ENCODE data around the gene DNAJB7. TPM values are rescaled to one million over a fixed set of nuclear protein-coding genes. Genes with fewer than 3 reads are reported as not detected.

DNAJB7 gene
- total RNA-seq, 1 experiment from 2014 or later, result not detected

GRCh38 chr22:40876907-40877306 is 15.0 kb upstream of the DNAJB7 start:
- Histone ChIP-seq H4K91ac (ENCODE audit: insufficient read length, low read depth, low read length) (no peak overlapping the region), H3K18ac (ENCODE audit: insufficient read length, low read depth, low read length) (no peak overlapping the region), H2AFZ (ENCODE audit: low read length) (no peak overlapping the region), H2BK120ac (ENCODE audit: low read depth, low read length, poor library complexity, severe bottlenecking) (no peak overlapping the region), H3K79me2 (ENCODE audit: insufficient read depth, low read length) (no peaks in the 10 kb centered on the region), H4K8ac (replicated peaks; ENCODE audit: insufficient read length, low read depth, low read length) (no peak overlapping the region), H2BK5ac (ENCODE audit: insufficient read length, low read length) (no peak overlapping the region), H3K14ac (ENCODE audit: insufficient read depth, low read length) (no peak overlapping the region), H2BK12ac (ENCODE audit: insufficient read length, low read depth, low read length) (no peak overlapping the region), H3K9ac (ENCODE audit: extremely low read depth, insufficient read length, low read length) (no peak overlapping the region), H4K5ac (ENCODE audit: insufficient read length, low read depth, low read length) (no peak overlapping the region), H3K4ac (ENCODE audit: low read depth, low read length) (no peak overlapping the region), H2BK15ac (ENCODE audit: low read depth, low read length) (no peak overlapping the region), H3T11ph (ENCODE audit: low read length) (no peak overlapping the region), H3K4me2 (ENCODE audit: insufficient read depth, insufficient read length, low read length) (no peak overlapping the region), H3K79me1 (ENCODE audit: insufficient read depth, low read depth, low read length, poor library complexity, severe bottlenecking) (no peaks in the 10 kb centered on the region), H3K56ac (ENCODE audit: insufficient read length, low read depth, low read length) (no peak overlapping the region), H3K27ac (ENCODE audit: insufficient read length, low read depth, low read length) (no peak overlapping the region), H2BK20ac (ENCODE audit: low read depth, low read length, poor library complexity, severe bottlenecking) (no peak overlapping the region), H3K9me3 (ENCODE audit: control insufficient read depth, low read depth, low read length) (no peaks in the 10 kb centered on the region), H3K27me3 (ENCODE audit: insufficient read depth, low read length) (no peaks in the 10 kb centered on the region), H3K23me2 (ENCODE audit: insufficient read length, low read depth, low read length, poor library complexity, severe bottlenecking) (no peaks in the 10 kb centered on the region), H3K23ac (ENCODE audit: insufficient read length, low read depth, low read length) (no peak overlapping the region), H4K20me1 (ENCODE audit: control insufficient read depth, insufficient read depth, insufficient read length) (no peaks in the 10 kb centered on the region), H2AK5ac (ENCODE audit: insufficient read length, low read length) (no peak overlapping the region), H3K4me1 (ENCODE audit: insufficient read depth, low read length) (no peaks in the 10 kb centered on the region)
- Mint-ChIP-seq H3K27me3 (ENCODE audit: low read depth) (no peaks in the 10 kb centered on the region), H3K27ac (no peak overlapping the region), H3K4me1 (no peaks in the 10 kb centered on the region), H3K36me3 (ENCODE audit: insufficient read depth in 1 of 3, low read depth in 3 of 3) (peaks cover 1 to 8% (median 4%) of the 10 kb centered on the region in 3 experiments; a peak in 5 of 7 replicates), H3K9me3 (no peaks in the 10 kb centered on the region), H3K4me3 (no peak overlapping the region)
- no peak for DNase-seq
- no CpG with 5 or more reads among the region's 1 CpG for WGBS (ENCODE audit: extremely low coverage, insufficient read length, low lambda C conversion rate)
- no peak for TF ChIP-seq CTCF (conservative IDR thresholded peaks at IDR 0.05)
